Fibroblast of pulmonary artery (primary cell): ENCODE data around the gene BEAN1.

ENCODE experiments used
- DNase-seq: peaks from one replicate; pipeline ENCODE4 v3.0.0-alpha.2; 2010; ENCODE audit warnings: low read depth
- H3K4me3 ChIP-seq: replicated peaks from 2 replicates; pipeline ENCODE4 v1.5.1; 2011; ENCODE audit warnings: low read depth, mild to moderate bottlenecking, control low read depth, low read length, moderate library complexity
- TF ChIP-seq, protein P1 (sequence below): IDR thresholded peaks from 2 replicates; pipeline ENCODE4 v1.5.1; 2011; ENCODE audit warnings: mild to moderate bottlenecking, control low read depth, low read length, inconsistent platforms; ENCODE audit errors: missing control alignments

The BEAN1 gene

GRCh38 chr16:66525396-66526180 lies 98.5 kb downstream of the BEAN1 start:
- TF ChIP-seq, protein P1, sequence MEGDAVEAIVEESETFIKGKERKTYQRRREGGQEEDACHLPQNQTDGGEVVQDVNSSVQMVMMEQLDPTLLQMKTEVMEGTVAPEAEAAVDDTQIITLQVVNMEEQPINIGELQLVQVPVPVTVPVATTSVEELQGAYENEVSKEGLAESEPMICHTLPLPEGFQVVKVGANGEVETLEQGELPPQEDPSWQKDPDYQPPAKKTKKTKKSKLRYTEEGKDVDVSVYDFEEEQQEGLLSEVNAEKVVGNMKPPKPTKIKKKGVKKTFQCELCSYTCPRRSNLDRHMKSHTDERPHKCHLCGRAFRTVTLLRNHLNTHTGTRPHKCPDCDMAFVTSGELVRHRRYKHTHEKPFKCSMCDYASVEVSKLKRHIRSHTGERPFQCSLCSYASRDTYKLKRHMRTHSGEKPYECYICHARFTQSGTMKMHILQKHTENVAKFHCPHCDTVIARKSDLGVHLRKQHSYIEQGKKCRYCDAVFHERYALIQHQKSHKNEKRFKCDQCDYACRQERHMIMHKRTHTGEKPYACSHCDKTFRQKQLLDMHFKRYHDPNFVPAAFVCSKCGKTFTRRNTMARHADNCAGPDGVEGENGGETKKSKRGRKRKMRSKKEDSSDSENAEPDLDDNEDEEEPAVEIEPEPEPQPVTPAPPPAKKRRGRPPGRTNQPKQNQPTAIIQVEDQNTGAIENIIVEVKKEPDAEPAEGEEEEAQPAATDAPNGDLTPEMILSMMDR: no peak
- H3K4me3 ChIP-seq: no peak overlapping the region
- DNase-seq: no peak

DNA sequence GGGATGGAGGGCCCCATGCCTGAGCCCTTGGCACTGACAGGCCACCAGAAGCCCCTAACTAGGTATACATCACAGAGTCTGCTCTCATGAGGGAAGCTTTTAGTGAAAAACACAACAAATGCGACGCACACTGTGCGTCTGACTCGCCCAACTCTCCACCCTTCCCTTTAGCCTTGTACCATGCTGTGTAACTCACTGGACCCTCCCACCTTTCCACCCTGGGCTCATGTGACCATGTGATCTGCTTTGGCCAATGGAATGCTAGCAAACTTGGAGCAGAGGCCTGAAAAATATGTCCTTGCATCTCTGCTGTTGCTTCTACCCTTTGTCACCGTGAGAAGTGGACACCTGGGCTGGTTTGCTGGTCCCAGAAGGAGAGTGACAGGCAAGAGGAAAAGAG lies 101.2 kb downstream of the BEAN1 start:
- no peak overlapping the region for H3K4me3 ChIP-seq
- TF ChIP-seq, protein P1: no peak
- DNase-seq: no peak

DNA sequence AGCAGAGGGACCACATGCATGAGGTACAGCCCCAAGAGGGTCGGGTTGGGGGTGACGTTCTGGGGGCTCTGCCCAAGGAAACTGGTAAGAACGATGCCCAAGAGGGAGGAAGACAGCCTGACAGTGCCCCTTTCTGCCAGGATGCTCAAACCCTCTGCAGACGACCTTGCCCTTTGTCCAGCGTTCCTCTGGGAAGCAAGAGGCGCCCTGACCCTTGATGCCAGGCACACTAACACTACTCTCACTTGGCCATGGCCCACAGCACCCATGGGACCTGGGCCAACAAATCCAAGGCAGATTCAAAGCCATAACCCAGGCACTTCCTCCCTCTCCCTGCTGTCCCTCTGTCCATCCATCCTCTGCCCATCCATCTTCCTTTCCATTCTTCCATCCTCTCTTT lies 102.4 kb downstream of the BEAN1 start:
- TF ChIP-seq, protein P1: no peak
- no peak for DNase-seq
- no peak overlapping the region for H3K4me3 ChIP-seq
